Endothelial cell of umbilical vein (primary cell): ENCODE data around the gene CEACAM6. TPM values are rescaled to one million over a fixed set of nuclear protein-coding genes. Genes with fewer than 3 reads are reported as not detected.

Source experiments
- BruUV-seq: library from RNA; stranded (reverse); fragments of 400-500 nt; replicated peaks from 2 replicates; lab custom pipeline; 2021; lab: Mats Ljungman, UMichigan
- CTCF ChIA-PET: fragments of 300-600, 350-600 bp; sonication (Branson Sonifier 250); formaldehyde crosslinking; loops from one replicate; lab custom pipeline; 2021; ENCODE audit warnings: antibody characterized with exemption, inconsistent platforms; lab: Charles Lee
- POLR2A ChIA-PET: fragments of 300-600, 350-600 bp; sonication (Branson Sonifier 250); formaldehyde crosslinking; loops from one replicate; lab custom pipeline; 2021; ENCODE audit warnings: antibody characterized with exemption, inconsistent platforms; lab: Charles Lee
- DNase-seq: peaks from one replicate; pipeline ENCODE4 v3.0.0-alpha.2; 2011; ENCODE audit warnings: low read depth, low spot score
- FAIRE-seq: peaks from 2 replicates; lab custom pipeline; 2011; peaks lifted over from hg19 to GRCh38; lab: Jason Lieb, UNC
- H2AFZ ChIP-seq: 2 replicates; pipeline ENCODE4 v1.6.0; 2012; ENCODE audit warnings: low read depth, low read length, control low read depth, inconsistent platforms
- H3K27ac ChIP-seq: 2 replicates; pipeline ENCODE4 v1.5.1; 2011; ENCODE audit warnings: low read depth, mild to moderate bottlenecking, control low read depth, low read length, moderate library complexity; ENCODE audit not compliant: insufficient read depth
- H3K27me3 ChIP-seq, 2 experiments: 2 replicates each; pipeline versions ENCODE4 v1.6.0 to v1.6.1; 2011; ENCODE audit warnings: low read length in 2 of 2, mixed read lengths in 1 of 2; ENCODE audit not compliant: control insufficient read depth in 2 of 2, insufficient read depth in 2 of 2
- H3K36me3 ChIP-seq, 2 experiments: 2 replicates in 1 of 2; 3 replicates in 1 of 2; pipeline ENCODE4 v1.5.1; 2011; ENCODE audit warnings: low read length in 2 of 2, mild to moderate bottlenecking in 1 of 2, moderate library complexity in 1 of 2; ENCODE audit not compliant: control insufficient read depth in 2 of 2, insufficient read depth in 2 of 2; ENCODE audit errors: extremely low read depth in 1 of 2
- H3K4me1 ChIP-seq: 3 replicates; pipeline ENCODE4 v1.5.1; 2011; ENCODE audit warnings: mild to moderate bottlenecking, low read length; ENCODE audit not compliant: control insufficient read depth, insufficient read depth; ENCODE audit errors: extremely low read depth
- H3K4me2 ChIP-seq: 2 replicates; pipeline ENCODE4 v1.6.1; 2011; ENCODE audit warnings: low read length, control low read depth, mixed read lengths; ENCODE audit not compliant: insufficient read depth
- H3K4me3 ChIP-seq, 3 experiments: fragments of 200-600 bp in 1 of 3; sonication (generic), shearing (Covaris generic) in 1 of 3; replicated peaks in 1 of 3; 2 replicates each; pipeline ENCODE4 v1.5.1; 2011 to 2016; ENCODE audit warnings: control low read depth in 3 of 3, low read length in 3 of 3, mild to moderate bottlenecking in 2 of 3, inconsistent platforms in 1 of 3, low read depth in 1 of 3, moderate library complexity in 1 of 3; ENCODE audit not compliant: insufficient read depth in 1 of 3
- H3K79me2 ChIP-seq: 2 replicates; pipeline ENCODE4 v1.6.0; 2012; ENCODE audit warnings: low read length, inconsistent platforms; ENCODE audit not compliant: control insufficient read depth, insufficient read depth
- H3K9ac ChIP-seq: replicated peaks from 2 replicates; pipeline ENCODE3; 2011; ENCODE audit warnings: low read length, control low read depth; ENCODE audit not compliant: insufficient read depth; ENCODE audit errors: extremely low read depth
- H3K9me1 ChIP-seq: replicated peaks from 3 replicates; pipeline ENCODE4 v1.6.0; 2011; ENCODE audit warnings: mild to moderate bottlenecking, low read length; ENCODE audit not compliant: control insufficient read depth, insufficient read depth; ENCODE audit errors: extremely low read depth
- H3K9me3 ChIP-seq: replicated peaks from 2 replicates; pipeline ENCODE4 v1.5.1; 2012; ENCODE audit warnings: low read length, inconsistent platforms; ENCODE audit not compliant: control insufficient read depth, insufficient read depth
- H4K20me1 ChIP-seq: replicated peaks from 2 replicates; pipeline ENCODE3; 2011; ENCODE audit warnings: mild to moderate bottlenecking, low read length; ENCODE audit not compliant: control insufficient read depth, insufficient read depth; ENCODE audit errors: extremely low read depth
- EZH2 ChIP-seq: IDR thresholded peaks from 2 replicates; pipeline ENCODE4 v1.6.1; 2012; ENCODE audit warnings: borderline replicate concordance, low read depth, mild to moderate bottlenecking, moderate library complexity, low read length, inconsistent platforms; ENCODE audit not compliant: severe bottlenecking
- FOS ChIP-seq: IDR thresholded peaks from 2 replicates; pipeline ENCODE4 v1.6.1; 2011; ENCODE audit warnings: mild to moderate bottlenecking, low read length, moderate library complexity, borderline replicate concordance; ENCODE audit not compliant: insufficient read depth
- GATA2 ChIP-seq: IDR thresholded peaks from 2 replicates; pipeline ENCODE4 v1.7.0; 2011; ENCODE audit warnings: low read depth, mild to moderate bottlenecking, moderate library complexity, mixed read lengths, low read length; ENCODE audit not compliant: insufficient read length, insufficient read depth
- JUN ChIP-seq: IDR thresholded peaks from 2 replicates; pipeline ENCODE4 v1.6.1; 2011; ENCODE audit warnings: borderline replicate concordance, low read depth; ENCODE audit not compliant: insufficient read length, insufficient read depth
- MAX ChIP-seq: IDR thresholded peaks from 2 replicates; pipeline ENCODE4 v1.6.1; 2011; ENCODE audit not compliant: insufficient read depth, insufficient read length
- MYC ChIP-seq: IDR thresholded peaks from one replicate; pipeline ENCODE4 v1.6.1; 2011; ENCODE audit warnings: mild to moderate bottlenecking, low read depth, low read length
- POLR2A ChIP-seq: IDR thresholded peaks from 2 replicates; pipeline ENCODE4 v1.6.1; 2012; ENCODE audit warnings: low read depth, mild to moderate bottlenecking, control low read depth, low read length
- POLR2AphosphoS5 ChIP-seq: IDR thresholded peaks from 2 replicates; pipeline ENCODE4 v1.6.1; 2012; ENCODE audit warnings: low read depth, mild to moderate bottlenecking, control low read depth, low read length, moderate library complexity; ENCODE audit not compliant: insufficient read depth
- dilution Hi-C: fragments of 300-500 bp; cut with MboI; formaldehyde crosslinking; loops from one replicate; pipeline ENCODE4 v1.15.0; 2019; ENCODE audit warnings: low sequenced_read_pairs; ENCODE audit not compliant: extremely low pct_ligation_motif_present
- intact Hi-C: fragments of 100-400 bp; cut with micrococcal nuclease; formaldehyde crosslinking; loops from one replicate; pipeline ENCODE4 v1.10.0; 2022
- polyA plus RNA-seq, 4 experiments: library from polyadenylated mRNA; depleted of rRNA in 3 of 4; stranded (reverse) in 3 of 4; unstranded in 1 of 4; fragments of >200 nt; gene quantifications; 2 replicates each; pipeline versions ENCODE4 v1.2.1 to v1.2.3, GENCODE V29; 2011 to 2012; ENCODE audit warnings: missing spikeins in 1 of 4
- total RNA-seq: library from RNA; stranded (reverse); gene quantifications from 2 replicates; pipeline ENCODE4 v1.2.3, GENCODE V29; 2021
- TF ChIP-seq, protein P1 (sequence below), 2 donors: IDR thresholded peaks; 1 replicate in 1 of 2; 2 replicates in 1 of 2; pipeline ENCODE4 v1.5.1; 2011; ENCODE audit warnings: low read length in 2 of 2, mild to moderate bottlenecking in 2 of 2, moderate library complexity in 2 of 2, control low read depth in 1 of 2, inconsistent platforms in 1 of 2, low read depth in 1 of 2; ENCODE audit not compliant: insufficient read depth in 1 of 2; ENCODE audit errors: extremely low read depth in 1 of 2

Gene CEACAM6
- total and polyA plus RNA-seq, 2 donors (not counting 3 experiments of a cell fraction or from before 2014, with no cell fraction given) = not detected

DNA sequence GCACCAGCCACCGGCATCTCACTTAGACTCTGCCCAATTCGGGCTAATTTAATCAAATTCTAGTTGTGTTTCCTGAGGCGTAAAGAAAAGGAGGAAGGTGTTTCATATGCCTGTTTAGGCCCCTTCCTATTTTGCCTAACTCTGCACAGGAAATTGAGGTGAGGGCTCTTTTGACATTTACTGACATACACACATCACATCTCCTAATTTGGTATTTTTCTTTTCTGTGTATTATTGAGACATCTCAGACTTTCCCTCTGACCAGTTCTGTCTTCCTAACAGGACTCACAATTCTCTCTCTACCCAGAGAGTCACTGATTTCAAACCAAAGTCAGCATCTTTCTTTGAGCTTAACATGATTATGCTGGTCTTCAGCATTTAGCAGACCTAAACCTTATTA, 49.0 kb downstream of the CEACAM6 start:
- CTCF ChIA-PET = interaction anchor here (1.0 to 2.1 kb wide), 3 partner anchors 11 to 51 kb away, joined by 3 to 10 read pairs (median 6); no protein-coding TSS in a partner anchor
- dilution Hi-C loops (no loop called here), intact Hi-C loops (no loop called here)

More for the DNA sequence above, 49.0 kb downstream of the CEACAM6 start:
- Histone ChIP-seq H3K4me2 (no peak overlapping the region), H3K9ac (no peak overlapping the region), H3K36me3 (no peaks in the 10 kb centered on the region), H2AFZ (no peak overlapping the region), H3K9me1 (no peaks in the 10 kb centered on the region), H3K27me3 (no peaks in the 10 kb centered on the region), H3K4me1 (no peaks in the 10 kb centered on the region), H3K79me2 (no peaks in the 10 kb centered on the region), H4K20me1 (no peaks in the 10 kb centered on the region), H3K9me3 (no peaks in the 10 kb centered on the region), H3K27ac (no peak overlapping the region), H3K4me3 (no peak overlapping the region)
- FAIRE-seq (no peak), DNase-seq (no peak)
- no peak for TF ChIP-seq MAX
- TF ChIP-seq JUN = no peak
- no peak for TF ChIP-seq FOS
- TF ChIP-seq POLR2AphosphoS5 = no peak
- no peak for TF ChIP-seq EZH2
- TF ChIP-seq, protein P1, sequence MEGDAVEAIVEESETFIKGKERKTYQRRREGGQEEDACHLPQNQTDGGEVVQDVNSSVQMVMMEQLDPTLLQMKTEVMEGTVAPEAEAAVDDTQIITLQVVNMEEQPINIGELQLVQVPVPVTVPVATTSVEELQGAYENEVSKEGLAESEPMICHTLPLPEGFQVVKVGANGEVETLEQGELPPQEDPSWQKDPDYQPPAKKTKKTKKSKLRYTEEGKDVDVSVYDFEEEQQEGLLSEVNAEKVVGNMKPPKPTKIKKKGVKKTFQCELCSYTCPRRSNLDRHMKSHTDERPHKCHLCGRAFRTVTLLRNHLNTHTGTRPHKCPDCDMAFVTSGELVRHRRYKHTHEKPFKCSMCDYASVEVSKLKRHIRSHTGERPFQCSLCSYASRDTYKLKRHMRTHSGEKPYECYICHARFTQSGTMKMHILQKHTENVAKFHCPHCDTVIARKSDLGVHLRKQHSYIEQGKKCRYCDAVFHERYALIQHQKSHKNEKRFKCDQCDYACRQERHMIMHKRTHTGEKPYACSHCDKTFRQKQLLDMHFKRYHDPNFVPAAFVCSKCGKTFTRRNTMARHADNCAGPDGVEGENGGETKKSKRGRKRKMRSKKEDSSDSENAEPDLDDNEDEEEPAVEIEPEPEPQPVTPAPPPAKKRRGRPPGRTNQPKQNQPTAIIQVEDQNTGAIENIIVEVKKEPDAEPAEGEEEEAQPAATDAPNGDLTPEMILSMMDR (IDR thresholded peaks at IDR 0.05; ENCODE audit: extremely low read depth in 1 of 2, insufficient read depth in 1 of 2, low read depth in 1 of 2, low read length in 2 of 2) = no peak
- TF ChIP-seq MYC = no peak
- no peak for TF ChIP-seq POLR2A
- no peak for TF ChIP-seq GATA2
- BruUV-seq = no TSS peak
- POLR2A ChIA-PET = no interaction called here
